Peyer's patch (tissue), 4 donors: ENCODE results near the gene LTBP3.

ENCODE experiments used
- CTCF ChIP-seq, 6 experiments: fragments of 450-650 bp in 4 of 6; fragments of 200-600 bp in 2 of 6; sonication (generic) in 1 of 6; IDR thresholded peaks; one replicate each; pipeline ENCODE4 v1.5.1; 2017 to 2019; ENCODE audit warnings: antibody characterized with exemption in 6 of 6, mild to moderate bottlenecking in 3 of 6, moderate library complexity in 1 of 6
- POLR2A ChIP-seq, 2 donors: fragments of 450-650 bp; IDR thresholded peaks; one replicate each; pipeline ENCODE4 v1.5.1; 2017; ENCODE audit warnings: antibody characterized with exemption in 2 of 2, mild to moderate bottlenecking in 2 of 2, moderate library complexity in 2 of 2

DNA sequence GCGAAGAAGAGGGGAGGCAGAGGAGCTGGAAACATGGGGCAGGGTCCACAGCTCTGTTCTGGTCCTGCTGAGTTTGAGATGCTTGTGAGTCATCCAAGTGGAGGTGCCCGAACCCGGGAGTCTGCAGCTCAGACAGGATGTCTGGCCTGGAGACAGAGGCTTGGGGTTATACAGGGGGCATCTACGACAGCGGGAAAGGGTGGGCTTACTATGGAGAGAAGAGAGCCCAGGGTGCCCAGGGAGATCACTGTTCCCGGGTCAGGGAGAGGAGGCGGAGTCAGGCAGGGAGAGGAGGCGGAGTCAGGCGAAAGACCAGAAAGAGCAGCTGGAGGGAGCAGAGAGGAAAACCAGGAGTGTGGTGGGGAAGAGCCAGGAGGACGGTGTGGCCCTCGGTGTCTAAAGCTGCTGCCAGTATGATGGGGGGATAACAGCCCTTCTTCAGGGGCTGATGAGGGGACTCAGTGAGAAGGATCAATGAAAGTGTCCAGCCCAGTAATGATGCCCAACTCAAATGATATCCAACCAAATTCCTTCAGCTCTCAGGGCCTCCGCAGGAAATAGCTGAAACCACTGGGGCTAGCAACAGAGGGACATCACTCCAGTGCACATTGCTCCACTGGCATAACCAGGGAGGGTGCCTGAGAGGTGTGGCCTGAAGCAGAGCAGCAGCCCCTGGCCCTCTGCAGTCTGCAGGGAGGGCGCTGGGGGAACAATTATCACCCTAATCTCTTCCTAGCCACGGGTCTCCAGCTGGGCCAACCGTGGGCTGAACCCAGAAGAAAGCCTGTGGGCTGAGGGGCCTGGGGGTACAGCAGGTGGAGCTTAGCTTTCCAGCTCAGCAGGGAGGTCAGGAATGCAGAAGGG, 2.6 kb upstream of the LTBP3 start:
- TF ChIP-seq POLR2A (IDR thresholded peaks at IDR 0.05) (no peak), CTCF (IDR thresholded peaks at IDR 0.05) (no peak)
